NCI-H446 (cell line): ENCODE data around the gene PPIP5K1.
"Not testable (repeated sequence)": the region's sequence is repeated elsewhere in the genome, so short reads cannot be mapped to it uniquely, and the experiment has no call there.

ENCODE experiments used
- DNase-seq, 2 experiments: peaks; one replicate each; lab custom pipeline; 2025; lab: John Stamatoyannopoulos, UW

Gene PPIP5K1

GRCh38 chr15:43545426-43545825 is 44.6 kb downstream of the PPIP5K1 start:
- DNase-seq = no peak

- no peak for DNase-seq
Measured at GRCh38 chr15:43544266-43544665, 45.7 kb downstream of the PPIP5K1 start.

- DNase-seq = no peak
Measured at GRCh38 chr15:43541785-43542184, 48.2 kb downstream of the PPIP5K1 start.

- DNase-seq = no peak
Measured at GRCh38 chr15:43538091-43538490, 51.9 kb downstream of the PPIP5K1 start.

- peak in 1 of 2 experiments; percentile 11 for DNase-seq
Measured at GRCh38 chr15:43534897-43535296, 55.1 kb downstream of the PPIP5K1 start.

GRCh38 chr15:43532826-43533225 is 57.2 kb downstream of the PPIP5K1 start:
- DNase-seq = not testable (repeated sequence)

- no peak for DNase-seq
Measured at GRCh38 chr15:43531018-43531670, 58.9 kb downstream of the PPIP5K1 start.

- DNase-seq = no peak
Measured at GRCh38 chr15:43529587-43530345, 60.2 kb downstream of the PPIP5K1 start.

GRCh38 chr15:43529141-43529540 is 60.9 kb downstream of the PPIP5K1 start:
- DNase-seq = no peak

- no peak for DNase-seq
Measured at GRCh38 chr15:43528542-43529007, 61.4 kb downstream of the PPIP5K1 start.

GRCh38 chr15:43527802-43528541 is 62.0 kb downstream of the PPIP5K1 start:
- DNase-seq = no peak

- DNase-seq = no peak
Measured at GRCh38 chr15:43527016-43527801, 62.8 kb downstream of the PPIP5K1 start.

- DNase-seq = no peak
Measured at GRCh38 chr15:43526261-43526930, 63.6 kb downstream of the PPIP5K1 start.

- no peak for DNase-seq
Measured at GRCh38 chr15:43525131-43525530, 64.9 kb downstream of the PPIP5K1 start.

GRCh38 chr15:43524254-43524845 is 65.7 kb downstream of the PPIP5K1 start:
- no peak for DNase-seq

- no peak for DNase-seq
Measured at GRCh38 chr15:43523646-43524045, 66.4 kb downstream of the PPIP5K1 start.

GRCh38 chr15:43522247-43522646 is 67.8 kb downstream of the PPIP5K1 start:
- no peak for DNase-seq

GRCh38 chr15:43521419-43521818 is 68.6 kb downstream of the PPIP5K1 start:
- no peak for DNase-seq

- no peak for DNase-seq
Measured at GRCh38 chr15:43520138-43520537, 69.9 kb downstream of the PPIP5K1 start.

GRCh38 chr15:43519196-43519595 is 70.8 kb downstream of the PPIP5K1 start:
- DNase-seq = no peak

- DNase-seq = peak in 1 of 2 experiments; percentile 23
Measured at GRCh38 chr15:43518197-43518761, 71.7 kb downstream of the PPIP5K1 start.
